ENCODE measurements around the gene NKD2.

- no peak for TF ChIP-seq CTCF (IDR thresholded peaks at IDR 0.05 in 8 of 11, conservative IDR thresholded peaks at IDR 0.05 in 3 of 11)
- TF ChIP-seq POLR2A (IDR thresholded peaks at IDR 0.05) = no peak
These were observed 25.0 kb upstream of the NKD2 start for GRCh38 chr5:983568-983967.
